ENCODE results near the gene TTN. TPM values are rescaled to one million over a fixed set of nuclear protein-coding genes. Genes with fewer than 3 reads are reported as not detected.
A peak's percentile ranks its signal among the peaks of the same experiment; 100 is the strongest.

TTN gene
- total RNA-seq, 1 donor from 2014 or later: 0.50 TPM

GRCh38 chr2:178480227-178481181 lies 326.7 kb downstream of the TTN start, which contains the start of gene PLEKHA3:
TSS of gene PLEKHA3 (plus strand) at chr2:178480457. CDS start at chr2:178480870, 413 bp downstream.
- Histone ChIP-seq H3K27me3 (ENCODE audit: insufficient read depth, low read length) (no peaks in the 10 kb centered on the region), H3K27ac (ENCODE audit: low read depth, low read length) (peak within 1 kb of the TSS; percentile 93), H3K36me3 (ENCODE audit: insufficient read depth, low read length) (no peaks in the 10 kb centered on the region), H4K20me1 (ENCODE audit: insufficient read depth, low read length) (peaks cover 41% of the 10 kb centered on the region), H3K79me2 (ENCODE audit: insufficient read depth, low read length) (peaks cover 66% of the 10 kb centered on the region), H3K9me3 (ENCODE audit: insufficient read depth, low read depth, low read length) (no peaks in the 10 kb centered on the region), H3K4me3 (ENCODE audit: insufficient read depth, low read depth, low read length) (peak within 1 kb of the TSS; percentile 98), H3K4me2 (ENCODE audit: low read length) (peak within 1 kb of the TSS; percentile 94), H3K4me1 (ENCODE audit: insufficient read depth, low read length) (peaks cover 33% of the 10 kb centered on the region), H3K9ac (ENCODE audit: low read length) (peak within 1 kb of the TSS; percentile 94), H2AFZ (ENCODE audit: low read depth, low read length) (peak within 1 kb of the TSS; percentile 31)
- H3K4me1 Mint-ChIP-seq (ENCODE audit: low read depth, unreplicated experiment): peaks cover 17% of the 10 kb centered on the region
- no peaks in the 10 kb centered on the region for H3K9me3 Mint-ChIP-seq (ENCODE audit: unreplicated experiment)
- H3K27ac Mint-ChIP-seq (ENCODE audit: unreplicated experiment): peak within 1 kb of the TSS; percentile 98
- H3K27me3 Mint-ChIP-seq (ENCODE audit: low read depth, unreplicated experiment): no peaks in the 10 kb centered on the region
- no peaks in the 10 kb centered on the region for H3K36me3 Mint-ChIP-seq (ENCODE audit: low read depth, unreplicated experiment)
- FAIRE-seq (no peak), DNase-seq (ENCODE audit: low read depth) (peak; percentile 89)
- peak within 1 kb of the TSS; percentile 96 for H3K4me3 Mint-ChIP-seq (ENCODE audit: unreplicated experiment)
- no peak for TF ChIP-seq CTCF (IDR thresholded peaks at IDR 0.05; ENCODE audit: insufficient read depth, low read depth, low read length)
- TF ChIP-seq EZH2 (IDR thresholded peaks at IDR 0.05; ENCODE audit: insufficient read depth, low read length): no peak

GRCh38 chr2:178479758-178480226 lies 327.4 kb downstream of the TTN start:
- H3K4me3 Mint-ChIP-seq (ENCODE audit: unreplicated experiment): peak overlapping the region; percentile 91
- no peaks in the 10 kb centered on the region for H3K36me3 Mint-ChIP-seq (ENCODE audit: low read depth, unreplicated experiment)
- Histone ChIP-seq H3K9me3 (ENCODE audit: insufficient read depth, low read depth, low read length) (no peaks in the 10 kb centered on the region), H2AFZ (ENCODE audit: low read depth, low read length) (peak overlapping the region; percentile 31), H3K36me3 (ENCODE audit: insufficient read depth, low read length) (no peaks in the 10 kb centered on the region), H3K79me2 (ENCODE audit: insufficient read depth, low read length) (peaks cover 59% of the 10 kb centered on the region), H3K4me2 (ENCODE audit: low read length) (peak overlapping the region; percentile 90), H3K4me1 (ENCODE audit: insufficient read depth, low read length) (peaks cover 26% of the 10 kb centered on the region), H3K9ac (ENCODE audit: low read length) (peak overlapping the region; percentile 87), H4K20me1 (ENCODE audit: insufficient read depth, low read length) (peaks cover 34% of the 10 kb centered on the region), H3K27me3 (ENCODE audit: insufficient read depth, low read length) (no peaks in the 10 kb centered on the region), H3K27ac (ENCODE audit: low read depth, low read length) (peak overlapping the region; percentile 74), H3K4me3 (ENCODE audit: insufficient read depth, low read depth, low read length) (peak overlapping the region; percentile 46)
- peaks cover 17% of the 10 kb centered on the region for H3K4me1 Mint-ChIP-seq (ENCODE audit: low read depth, unreplicated experiment)
- H3K27ac Mint-ChIP-seq (ENCODE audit: unreplicated experiment): peak overlapping the region; percentile 98
- no peaks in the 10 kb centered on the region for H3K9me3 Mint-ChIP-seq (ENCODE audit: unreplicated experiment)
- FAIRE-seq (no peak), DNase-seq (ENCODE audit: low read depth) (no peak)
- no peak for TF ChIP-seq EZH2 (IDR thresholded peaks at IDR 0.05; ENCODE audit: insufficient read depth, low read length)
- no peak for TF ChIP-seq CTCF (IDR thresholded peaks at IDR 0.05; ENCODE audit: insufficient read depth, low read depth, low read length)
- no peaks in the 10 kb centered on the region for H3K27me3 Mint-ChIP-seq (ENCODE audit: low read depth, unreplicated experiment)
